Stromal cell of bone marrow (primary cell): ENCODE measurements around the gene HAND1.

ENCODE experiments used
- DNase-seq: peaks from one replicate; pipeline ENCODE4 v3.0.0-alpha.2; 2012; ENCODE audit warnings: low read depth

The HAND1 gene

GRCh38 chr5:154478752-154479159 is 729 bp upstream of the HAND1 start:
- no peak for DNase-seq

- no peak for DNase-seq
Observed at GRCh38 chr5:154477382-154478223, 424 bp downstream of the HAND1 start.

GRCh38 chr5:154476354-154477205 is 1.4 kb downstream of the HAND1 start:
- DNase-seq: no peak

GRCh38 chr5:154475591-154476353 is 2.3 kb downstream of the HAND1 start:
- no peak for DNase-seq

- no peak for DNase-seq
Observed at GRCh38 chr5:154474396-154475334, 3.4 kb downstream of the HAND1 start.

GRCh38 chr5:154473581-154474283 is 4.3 kb downstream of the HAND1 start:
- no peak for DNase-seq

GRCh38 chr5:154472871-154473580 is 5.0 kb downstream of the HAND1 start:
- no peak for DNase-seq

GRCh38 chr5:154470947-154471870 is 6.8 kb downstream of the HAND1 start:
- DNase-seq: no peak

GRCh38 chr5:154470137-154470536 is 7.9 kb downstream of the HAND1 start:
- no peak for DNase-seq

- no peak for DNase-seq
Observed at GRCh38 chr5:154467655-154468354, 10.2 kb downstream of the HAND1 start.

- no peak for DNase-seq
Observed at GRCh38 chr5:154466671-154467070, 11.4 kb downstream of the HAND1 start.

GRCh38 chr5:154466147-154466546 is 11.9 kb downstream of the HAND1 start:
- DNase-seq: no peak

- no peak for DNase-seq
Observed at GRCh38 chr5:154465169-154465568, 12.9 kb downstream of the HAND1 start.

GRCh38 chr5:154464438-154464837 is 13.6 kb downstream of the HAND1 start:
- no peak for DNase-seq

GRCh38 chr5:154461531-154461930 is 16.5 kb downstream of the HAND1 start:
- no peak for DNase-seq

- no peak for DNase-seq
Observed at GRCh38 chr5:154460172-154460571, 17.9 kb downstream of the HAND1 start.

GRCh38 chr5:154459015-154459414 is 19.0 kb downstream of the HAND1 start:
- DNase-seq: no peak

GRCh38 chr5:154456540-154456939 is 21.5 kb downstream of the HAND1 start:
- DNase-seq: no peak
